Measurements from ENCODE around the gene EPHA5. TPM values are rescaled to one million over a fixed set of nuclear protein-coding genes. Genes with fewer than 3 reads are reported as not detected.

The EPHA5 gene
- total RNA-seq, 3 donors from 2014 or later (not counting 1 experiment from before 2014, with no cell fraction given), result not detected

DNA sequence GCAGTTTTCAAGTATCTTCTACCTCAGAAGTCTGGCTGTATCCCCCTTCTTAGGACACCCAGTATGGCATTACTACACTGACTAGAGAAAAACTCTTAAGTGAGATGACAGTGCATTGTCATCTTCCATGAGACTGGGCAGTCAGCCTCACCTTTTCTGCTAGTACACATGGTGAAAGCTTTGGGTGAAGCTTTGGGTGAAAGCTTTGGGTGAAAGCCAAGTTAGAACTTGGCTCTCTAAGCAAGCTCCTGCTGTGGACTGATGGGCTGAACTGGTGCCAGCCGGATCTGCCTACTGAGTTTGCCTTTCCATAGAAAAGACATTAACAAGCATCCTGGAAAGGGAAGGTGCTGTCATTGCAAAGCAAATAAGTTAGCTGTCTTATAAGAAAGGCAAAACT is 8.8 kb downstream of the EPHA5 start:
- TF ChIP-seq, protein P1, sequence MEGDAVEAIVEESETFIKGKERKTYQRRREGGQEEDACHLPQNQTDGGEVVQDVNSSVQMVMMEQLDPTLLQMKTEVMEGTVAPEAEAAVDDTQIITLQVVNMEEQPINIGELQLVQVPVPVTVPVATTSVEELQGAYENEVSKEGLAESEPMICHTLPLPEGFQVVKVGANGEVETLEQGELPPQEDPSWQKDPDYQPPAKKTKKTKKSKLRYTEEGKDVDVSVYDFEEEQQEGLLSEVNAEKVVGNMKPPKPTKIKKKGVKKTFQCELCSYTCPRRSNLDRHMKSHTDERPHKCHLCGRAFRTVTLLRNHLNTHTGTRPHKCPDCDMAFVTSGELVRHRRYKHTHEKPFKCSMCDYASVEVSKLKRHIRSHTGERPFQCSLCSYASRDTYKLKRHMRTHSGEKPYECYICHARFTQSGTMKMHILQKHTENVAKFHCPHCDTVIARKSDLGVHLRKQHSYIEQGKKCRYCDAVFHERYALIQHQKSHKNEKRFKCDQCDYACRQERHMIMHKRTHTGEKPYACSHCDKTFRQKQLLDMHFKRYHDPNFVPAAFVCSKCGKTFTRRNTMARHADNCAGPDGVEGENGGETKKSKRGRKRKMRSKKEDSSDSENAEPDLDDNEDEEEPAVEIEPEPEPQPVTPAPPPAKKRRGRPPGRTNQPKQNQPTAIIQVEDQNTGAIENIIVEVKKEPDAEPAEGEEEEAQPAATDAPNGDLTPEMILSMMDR (IDR thresholded peaks at IDR 0.05), result no peak
- Mint-ChIP-seq H3K9me3 (peaks cover 3 to 4% of the 10 kb centered on the region in 2 donors), H3K27me3 (ENCODE audit: low read depth in 2 of 2) (no peaks in the 10 kb centered on the region), H3K4me1 (no peaks in the 10 kb centered on the region), H3K36me3 (no peaks in the 10 kb centered on the region), H3K27ac (no peak overlapping the region), H3K4me3 (no peak overlapping the region)
- no peaks in the 10 kb centered on the region for H3K27me3 ChIP-seq (ENCODE audit: control insufficient read depth, insufficient read depth, low read length)
- H3K4me3 ChIP-seq (ENCODE audit: low read length), result no peak overlapping the region
- no peak for DNase-seq
- no peaks in the 10 kb centered on the region for H3K36me3 ChIP-seq (ENCODE audit: control insufficient read depth, insufficient read depth, low read length)
- WGBS (ENCODE audit: insufficient coverage), result 75% methylated on average over 1 of the region's 1 CpG
- intact Hi-C loops (cut with micrococcal nuclease), result no loop called here
- H3K4me1 ChIP-seq (ENCODE audit: control insufficient read depth, insufficient read depth, low read length), result no peaks in the 10 kb centered on the region
- ATAC-seq, result no peak
- H3K27ac ChIP-seq (ENCODE audit: low read length), result no peak overlapping the region
- no peaks in the 10 kb centered on the region for H3K9me3 ChIP-seq (ENCODE audit: control insufficient read depth, insufficient read depth, low read length)

- Histone ChIP-seq H3K4me1 (ENCODE audit: control insufficient read depth, insufficient read depth, low read length) (no peaks in the 10 kb centered on the region), H3K9me3 (ENCODE audit: control insufficient read depth, insufficient read depth, low read length) (no peaks in the 10 kb centered on the region), H3K36me3 (ENCODE audit: control insufficient read depth, insufficient read depth, low read length) (no peaks in the 10 kb centered on the region), H3K4me3 (ENCODE audit: low read length) (no peak overlapping the region), H3K27ac (ENCODE audit: low read length) (no peak overlapping the region), H3K27me3 (ENCODE audit: control insufficient read depth, insufficient read depth, low read length) (no peaks in the 10 kb centered on the region)
- Mint-ChIP-seq H3K9me3 (peaks cover 3 to 4% of the 10 kb centered on the region in 2 donors), H3K4me1 (no peaks in the 10 kb centered on the region), H3K36me3 (no peaks in the 10 kb centered on the region), H3K27ac (no peak overlapping the region), H3K4me3 (no peak overlapping the region), H3K27me3 (ENCODE audit: low read depth in 2 of 2) (no peaks in the 10 kb centered on the region)
- ATAC-seq, result no peak
- TF ChIP-seq, protein P1 (IDR thresholded peaks at IDR 0.05), result no peak
- DNase-seq, result no peak
- intact Hi-C loops (cut with micrococcal nuclease), result no loop called here
- 65% methylated on average over 1 of the region's 1 CpG for WGBS (ENCODE audit: insufficient coverage)
Observed at GRCh38 chr4:65658117-65658516, 12.2 kb downstream of the EPHA5 start.

DNA sequence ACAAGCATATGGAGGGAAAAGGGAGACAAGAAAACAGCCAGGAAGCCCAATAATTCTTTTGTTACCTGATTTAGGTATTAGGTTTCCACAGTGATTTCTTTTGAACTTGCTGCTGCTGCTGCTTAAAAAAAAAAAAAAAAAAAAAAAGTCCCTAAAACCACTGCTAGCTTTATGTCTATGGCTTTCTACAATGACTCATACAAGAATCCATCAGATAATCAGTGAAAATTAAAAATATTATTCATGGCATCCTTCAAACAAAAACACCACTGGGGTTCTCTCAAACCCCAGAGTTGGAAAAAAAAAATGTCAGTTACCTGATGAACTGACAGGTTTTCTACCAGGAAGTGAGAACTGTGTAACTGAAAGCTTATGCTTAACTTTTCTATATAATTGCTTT is 14.3 kb downstream of the EPHA5 start:
- no peaks in the 10 kb centered on the region for H3K27me3 Mint-ChIP-seq (ENCODE audit: low read depth in 2 of 2)
- H3K4me3 Mint-ChIP-seq, result no peak overlapping the region
- DNase-seq, result no peak
- Histone ChIP-seq H3K9me3 (ENCODE audit: control insufficient read depth, insufficient read depth, low read length) (no peaks in the 10 kb centered on the region), H3K36me3 (ENCODE audit: control insufficient read depth, insufficient read depth, low read length) (no peaks in the 10 kb centered on the region), H3K27ac (ENCODE audit: low read length) (no peak overlapping the region), H3K4me1 (ENCODE audit: control insufficient read depth, insufficient read depth, low read length) (no peaks in the 10 kb centered on the region), H3K4me3 (ENCODE audit: low read length) (no peak overlapping the region), H3K27me3 (ENCODE audit: control insufficient read depth, insufficient read depth, low read length) (no peaks in the 10 kb centered on the region)
- H3K27ac Mint-ChIP-seq, result no peak overlapping the region
- no peaks in the 10 kb centered on the region for H3K4me1 Mint-ChIP-seq
- TF ChIP-seq, protein P1 (IDR thresholded peaks at IDR 0.05), result no peak
- peaks cover 3 to 4% of the 10 kb centered on the region in 2 donors for H3K9me3 Mint-ChIP-seq
- no peaks in the 10 kb centered on the region for H3K36me3 Mint-ChIP-seq
- ATAC-seq, result no peak
- intact Hi-C loops (cut with micrococcal nuclease), result no loop called here

GRCh38 chr4:65654976-65655375 is 15.3 kb downstream of the EPHA5 start:
- no peak for ATAC-seq
- intact Hi-C loops (cut with micrococcal nuclease), result no loop called here
- Histone ChIP-seq H3K27ac (ENCODE audit: low read length) (no peak overlapping the region), H3K9me3 (ENCODE audit: control insufficient read depth, insufficient read depth, low read length) (no peaks in the 10 kb centered on the region), H3K4me3 (ENCODE audit: low read length) (no peak overlapping the region), H3K27me3 (ENCODE audit: control insufficient read depth, insufficient read depth, low read length) (no peaks in the 10 kb centered on the region), H3K36me3 (ENCODE audit: control insufficient read depth, insufficient read depth, low read length) (no peaks in the 10 kb centered on the region), H3K4me1 (ENCODE audit: control insufficient read depth, insufficient read depth, low read length) (no peaks in the 10 kb centered on the region)
- H3K27ac Mint-ChIP-seq, result no peak overlapping the region
- peaks cover 5 to 10% of the 10 kb centered on the region in 2 donors for H3K9me3 Mint-ChIP-seq
- TF ChIP-seq, protein P1 (IDR thresholded peaks at IDR 0.05), result no peak
- WGBS (ENCODE audit: insufficient coverage), result 78% methylated on average over 1 of the region's 1 CpG
- H3K4me1 Mint-ChIP-seq, result no peaks in the 10 kb centered on the region
- H3K27me3 Mint-ChIP-seq (ENCODE audit: low read depth in 2 of 2), result no peaks in the 10 kb centered on the region
- no peaks in the 10 kb centered on the region for H3K36me3 Mint-ChIP-seq
- DNase-seq, result no peak
- H3K4me3 Mint-ChIP-seq, result no peak overlapping the region
